ENCODE measurements around the gene TNK1.

TNK1 gene

DNA sequence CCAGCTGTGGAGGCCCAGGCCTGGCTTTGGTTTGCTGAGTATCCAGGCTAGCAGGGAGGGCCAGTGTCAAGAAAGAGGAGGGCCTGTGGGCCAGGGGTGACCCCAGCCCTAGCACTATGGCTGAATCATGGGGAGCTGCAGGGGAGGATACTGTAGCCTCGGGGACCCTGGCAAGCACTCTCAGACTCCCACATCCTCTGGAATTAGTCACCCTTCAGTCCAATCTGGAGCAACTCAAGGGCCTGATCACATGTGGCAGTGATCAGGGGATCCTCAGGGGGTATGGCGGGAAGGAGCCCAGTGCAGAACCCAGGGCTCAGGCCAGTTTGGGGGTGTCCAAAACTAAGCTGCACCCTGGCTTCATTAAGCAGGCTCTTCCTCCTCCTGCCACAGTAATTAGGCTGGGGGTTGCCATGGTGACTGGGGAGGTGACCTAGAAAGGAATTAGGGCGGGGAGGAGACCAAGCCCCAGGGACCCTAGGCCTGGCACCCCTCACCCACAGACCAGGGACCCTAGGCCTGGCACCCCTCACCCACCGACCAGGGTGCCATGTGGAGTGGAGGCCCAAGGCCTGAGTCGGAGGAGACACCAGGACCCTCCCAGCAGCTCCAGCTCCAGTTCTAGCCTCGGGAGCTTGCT lies 32.6 kb downstream of the TNK1 start:
- no peak for DNase-seq

DNA sequence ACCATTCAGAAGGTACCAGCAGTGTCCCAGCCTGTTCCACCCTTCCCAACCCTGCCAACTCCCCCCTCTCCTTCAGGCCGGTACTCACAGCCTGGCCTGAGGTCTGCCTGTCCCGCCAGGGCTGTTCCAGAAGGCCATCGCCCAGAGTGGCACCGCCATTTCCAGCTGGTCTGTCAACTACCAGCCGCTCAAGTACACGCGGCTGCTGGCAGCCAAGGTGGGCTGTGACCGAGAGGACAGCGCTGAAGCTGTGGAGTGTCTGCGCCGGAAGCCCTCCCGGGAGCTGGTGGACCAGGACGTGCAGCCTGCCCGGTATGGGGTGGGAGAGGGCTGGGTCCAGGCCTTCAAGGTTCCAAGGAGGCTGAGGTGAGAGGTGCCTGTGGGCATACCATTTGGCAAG lies 33.9 kb downstream of the TNK1 start:
- no peak for DNase-seq

DNA sequence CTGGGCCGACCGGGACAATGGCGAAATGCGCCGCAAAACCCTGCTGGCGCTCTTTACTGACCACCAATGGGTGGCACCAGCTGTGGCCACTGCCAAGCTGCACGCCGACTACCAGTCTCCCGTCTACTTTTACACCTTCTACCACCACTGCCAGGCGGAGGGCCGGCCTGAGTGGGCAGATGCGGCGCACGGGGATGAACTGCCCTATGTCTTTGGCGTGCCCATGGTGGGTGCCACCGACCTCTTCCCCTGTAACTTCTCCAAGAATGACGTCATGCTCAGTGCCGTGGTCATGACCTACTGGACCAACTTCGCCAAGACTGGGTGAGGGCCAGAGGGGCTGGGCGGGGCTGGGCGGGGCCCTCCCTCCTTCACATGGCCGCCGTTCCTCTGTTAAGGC lies 34.9 kb downstream of the TNK1 start:
- DNase-seq: no peak

DNA sequence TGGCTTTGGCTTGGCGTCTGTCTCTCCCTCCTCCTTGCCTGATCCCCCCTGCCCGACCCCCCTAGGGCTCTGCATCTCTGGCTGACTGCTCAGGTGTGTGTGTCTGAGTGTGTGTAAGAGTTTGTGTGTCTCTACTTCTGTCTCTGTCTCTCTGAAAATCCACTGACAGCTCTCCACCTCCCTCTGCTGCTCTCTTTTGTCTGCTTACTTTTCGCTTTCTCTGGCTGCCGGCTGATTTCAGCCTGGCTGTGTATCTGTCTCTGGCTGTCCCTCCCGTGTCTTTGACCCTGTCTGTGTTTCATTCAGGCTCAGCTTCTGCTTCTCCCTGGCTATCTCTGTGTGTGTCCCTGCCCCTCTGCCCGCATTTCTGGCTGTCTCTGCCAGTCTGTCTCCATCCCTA lies 35.4 kb downstream of the TNK1 start:
- DNase-seq: no peak

DNA sequence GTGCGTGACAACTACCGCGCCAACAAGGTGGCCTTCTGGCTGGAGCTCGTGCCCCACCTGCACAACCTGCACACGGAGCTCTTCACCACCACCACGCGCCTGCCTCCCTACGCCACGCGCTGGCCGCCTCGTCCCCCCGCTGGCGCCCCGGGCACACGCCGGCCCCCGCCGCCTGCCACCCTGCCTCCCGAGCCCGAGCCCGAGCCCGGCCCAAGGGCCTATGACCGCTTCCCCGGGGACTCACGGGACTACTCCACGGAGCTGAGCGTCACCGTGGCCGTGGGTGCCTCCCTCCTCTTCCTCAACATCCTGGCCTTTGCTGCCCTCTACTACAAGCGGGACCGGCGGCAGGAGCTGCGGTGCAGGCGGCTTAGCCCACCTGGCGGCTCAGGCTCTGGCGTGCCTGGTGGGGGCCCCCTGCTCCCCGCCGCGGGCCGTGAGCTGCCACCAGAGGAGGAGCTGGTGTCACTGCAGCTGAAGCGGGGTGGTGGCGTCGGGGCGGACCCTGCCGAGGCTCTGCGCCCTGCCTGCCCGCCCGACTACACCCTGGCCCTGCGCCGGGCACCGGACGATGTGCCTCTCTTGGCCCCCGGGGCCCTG lies 36.3 kb downstream of the TNK1 start:
- no peak for DNase-seq

DNA sequence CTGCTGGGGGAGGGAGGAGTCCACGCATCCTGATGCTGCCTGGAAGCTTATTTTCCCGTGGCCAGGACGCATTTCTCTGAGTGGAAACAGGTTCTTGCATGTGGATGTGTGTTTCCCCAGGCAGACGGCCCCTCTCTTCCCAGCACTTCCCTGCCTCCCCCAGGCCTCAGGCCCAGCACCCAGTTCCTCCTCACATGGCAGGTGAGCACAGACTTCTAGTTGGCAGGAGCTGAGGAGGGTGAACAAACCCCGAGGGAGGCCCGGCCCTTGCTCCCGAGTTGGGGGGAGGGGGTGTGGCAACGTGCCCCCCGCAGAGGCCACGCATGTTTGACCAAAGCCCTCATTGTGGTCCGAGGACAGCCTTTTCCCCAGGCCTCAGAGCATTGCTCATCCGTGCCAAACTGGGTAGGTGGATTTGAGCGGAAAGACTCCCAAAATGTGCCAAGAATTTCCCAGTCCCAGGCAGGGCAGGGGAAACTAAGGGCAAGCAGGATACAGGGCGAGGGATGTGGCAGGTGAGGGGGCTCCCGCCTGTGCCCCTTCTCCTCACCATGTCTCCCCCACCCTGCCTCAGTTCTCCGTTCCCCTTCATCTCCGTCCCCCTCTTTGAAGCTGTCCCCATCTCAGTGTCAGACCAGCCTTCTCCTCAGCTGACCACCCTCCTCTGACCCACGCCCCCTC lies 37.7 kb downstream of the TNK1 start:
- DNase-seq: no peak

DNA sequence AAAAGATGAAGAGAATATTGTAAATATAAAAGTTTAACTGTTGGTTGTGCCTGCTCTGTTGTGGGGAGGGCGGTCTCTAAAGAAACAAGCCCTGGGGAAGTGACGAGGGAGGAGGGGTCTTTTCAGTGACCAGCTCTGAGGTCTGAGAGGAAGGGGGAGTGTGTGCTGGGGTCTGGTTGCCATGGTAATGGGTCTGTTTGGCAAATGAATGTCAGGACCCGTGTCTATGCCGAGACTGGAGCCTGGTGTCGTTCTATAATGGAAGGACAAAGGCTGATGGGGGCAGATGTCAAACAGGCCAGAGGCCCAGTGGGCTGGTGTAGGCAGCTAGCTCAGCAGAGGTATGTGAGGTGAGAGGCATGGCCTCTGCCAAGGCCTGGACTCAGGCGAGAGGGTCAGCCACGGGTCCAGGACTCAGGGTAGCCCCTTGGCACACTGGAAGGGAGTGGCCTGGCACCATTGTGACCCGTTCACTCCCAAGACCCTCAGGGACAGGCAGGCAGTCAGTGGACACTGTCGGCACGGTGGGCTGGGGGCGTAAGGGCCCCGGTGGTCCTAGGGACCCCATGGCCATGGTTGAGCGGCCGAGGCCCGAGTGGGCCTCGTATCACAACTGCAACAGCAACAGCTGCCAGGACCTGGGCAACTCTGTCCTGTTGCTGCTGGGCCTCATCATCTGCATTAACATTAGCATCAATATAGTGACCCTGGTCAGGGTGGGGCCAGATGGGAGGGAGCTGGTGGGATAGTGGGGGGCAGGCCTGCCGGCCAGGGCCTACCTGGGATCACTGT lies 39.1 kb downstream of the TNK1 start, which contains the start of gene SPEM1:
Gene SPEM1, plus strand, starts transcription at position 506 of the 792 bp plus-strand sequence. Its CDS starts 61 bp downstream, at position 567.
- no peak for DNase-seq

DNA sequence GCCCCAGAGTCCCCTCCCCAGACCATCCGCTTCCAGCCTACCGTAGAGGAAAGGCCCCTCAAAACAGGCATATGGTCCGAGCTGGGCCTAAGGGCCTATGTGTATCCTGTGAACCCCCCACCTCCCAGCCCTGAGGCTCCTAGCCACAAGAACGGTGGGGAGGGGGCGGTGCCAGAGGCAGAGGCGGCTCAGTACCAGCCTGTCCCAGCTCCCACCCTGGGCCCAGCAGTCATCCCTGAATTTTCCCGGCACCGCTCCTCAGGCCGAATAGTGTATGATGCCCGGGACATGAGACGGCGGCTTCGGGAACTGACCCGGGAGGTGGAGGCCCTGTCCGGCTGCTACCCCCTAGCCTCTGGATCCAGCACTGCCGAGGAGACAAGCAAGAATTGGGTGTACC lies 40.3 kb downstream of the TNK1 start:
- no peak for DNase-seq

DNA sequence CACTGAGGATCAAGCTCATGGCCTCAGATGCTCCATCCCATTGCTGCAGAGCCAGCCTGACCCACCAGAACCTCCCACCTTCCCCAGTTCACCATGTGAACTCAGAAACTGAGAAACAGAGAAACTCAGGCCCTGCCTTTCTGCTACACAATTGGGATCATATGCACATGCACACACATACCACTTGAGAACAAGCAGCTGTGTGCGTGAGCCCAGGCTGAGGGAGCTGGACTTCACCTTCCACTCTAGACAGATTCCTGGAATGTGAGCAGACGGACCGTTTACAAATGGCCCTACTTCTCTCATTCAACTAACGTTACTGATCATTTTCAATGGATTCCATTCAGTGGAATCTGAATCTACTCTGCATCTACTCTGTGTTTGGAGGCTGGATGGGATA lies 42.8 kb downstream of the TNK1 start:
- no peak for DNase-seq

DNA sequence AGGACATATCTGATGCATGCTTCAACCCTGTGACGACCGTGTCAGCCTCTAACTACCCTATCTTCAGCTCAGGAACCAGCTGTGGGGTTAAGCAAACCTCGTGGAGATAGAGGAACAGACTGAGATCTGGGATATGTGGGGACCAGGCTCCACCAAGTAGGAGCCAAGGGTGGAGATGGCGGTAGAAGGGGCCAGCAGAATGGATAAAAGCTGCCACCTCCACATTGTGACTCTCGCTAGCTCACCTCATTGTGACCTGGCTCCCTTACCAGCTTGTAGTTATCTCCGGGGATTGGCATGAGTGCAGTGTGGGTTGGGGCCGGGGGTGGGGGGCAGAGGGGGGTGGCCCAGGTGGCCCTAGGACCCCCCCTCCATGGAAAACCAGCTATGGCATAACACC lies 44.4 kb downstream of the TNK1 start, which contains the start of gene SPEM2:
Gene SPEM2, plus strand, starts transcription at position 301 of the 400 bp plus-strand sequence. Its CDS starts 73 bp downstream, at position 374.
- no peak for DNase-seq

DNA sequence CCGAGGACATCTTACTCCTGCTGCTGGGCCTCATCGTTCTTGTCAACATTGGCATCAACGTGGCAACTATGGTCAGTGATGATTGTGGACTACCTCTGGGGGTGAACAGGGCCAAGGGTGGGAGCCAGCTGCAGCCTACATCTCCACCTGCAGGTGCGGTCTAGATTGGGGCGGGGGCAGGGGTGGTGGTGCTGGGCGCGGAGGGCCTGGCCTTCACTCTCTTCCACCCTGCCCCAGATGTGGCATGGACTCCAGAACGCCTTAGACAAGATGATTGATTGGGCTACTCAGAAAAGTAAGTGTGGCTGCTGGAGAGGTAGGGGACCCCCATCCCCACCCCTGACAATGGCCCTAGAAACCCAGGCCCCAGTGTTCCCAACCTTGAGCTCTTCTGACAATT lies 44.9 kb downstream of the TNK1 start:
- no peak for DNase-seq

DNA sequence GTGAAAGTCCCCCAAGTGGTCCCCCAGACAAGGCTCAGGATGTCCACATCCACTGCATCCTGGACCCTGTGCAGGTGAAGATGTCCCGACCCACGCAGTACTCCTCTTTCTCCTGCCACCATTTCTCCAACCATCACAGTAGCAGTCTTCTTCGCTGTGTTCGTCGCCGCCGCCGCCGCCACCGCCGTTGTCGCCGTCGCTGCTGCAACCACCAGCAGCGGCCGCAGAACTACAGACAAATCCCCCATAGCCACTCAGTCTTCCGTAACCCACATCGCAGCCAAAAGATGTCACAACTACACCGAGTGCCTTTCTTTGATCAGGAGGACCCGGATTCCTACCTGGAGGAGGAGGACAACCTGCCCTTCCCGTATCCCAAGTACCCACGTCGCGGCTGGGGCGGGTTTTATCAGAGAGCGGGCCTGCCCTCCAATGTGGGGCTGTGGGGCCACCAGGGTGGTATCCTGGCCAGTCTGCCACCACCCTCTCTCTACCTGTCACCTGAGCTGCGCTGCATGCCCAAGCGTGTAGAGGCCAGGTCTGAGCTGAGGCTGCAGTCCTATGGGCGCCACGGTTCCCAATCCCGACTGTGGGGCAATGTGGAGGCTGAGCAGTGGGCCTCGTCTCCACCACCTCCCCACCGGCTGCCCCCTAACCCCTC lies 45.4 kb downstream of the TNK1 start:
- DNase-seq: no peak

DNA sequence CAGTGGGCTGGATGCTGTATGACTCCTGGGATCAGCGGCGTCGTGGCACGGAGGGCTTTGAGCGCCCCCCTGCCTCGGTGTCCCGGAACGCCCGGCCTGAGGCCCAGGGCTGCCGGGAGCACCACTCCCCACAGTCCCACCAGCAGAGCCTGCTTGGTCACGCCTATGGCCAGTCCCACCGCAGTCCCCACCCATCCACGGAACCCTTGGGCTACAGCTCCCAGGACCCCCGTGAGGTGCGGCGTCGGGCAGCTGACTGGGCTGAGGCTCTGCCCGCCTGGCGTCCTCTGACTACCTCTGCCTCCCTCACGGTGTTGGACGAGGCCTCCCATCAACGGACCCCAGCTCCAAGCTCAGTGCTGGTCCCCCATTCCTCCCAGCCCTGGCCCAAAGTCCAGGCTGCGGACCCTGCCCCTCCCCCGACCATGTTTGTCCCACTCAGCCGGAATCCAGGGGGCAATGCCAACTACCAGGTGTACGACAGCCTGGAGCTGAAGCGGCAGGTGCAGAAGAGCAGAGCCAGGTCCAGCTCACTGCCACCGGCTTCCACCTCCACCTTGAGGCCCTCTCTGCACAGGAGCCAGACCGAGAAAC lies 46.1 kb downstream of the TNK1 start:
- DNase-seq: no peak

DNA sequence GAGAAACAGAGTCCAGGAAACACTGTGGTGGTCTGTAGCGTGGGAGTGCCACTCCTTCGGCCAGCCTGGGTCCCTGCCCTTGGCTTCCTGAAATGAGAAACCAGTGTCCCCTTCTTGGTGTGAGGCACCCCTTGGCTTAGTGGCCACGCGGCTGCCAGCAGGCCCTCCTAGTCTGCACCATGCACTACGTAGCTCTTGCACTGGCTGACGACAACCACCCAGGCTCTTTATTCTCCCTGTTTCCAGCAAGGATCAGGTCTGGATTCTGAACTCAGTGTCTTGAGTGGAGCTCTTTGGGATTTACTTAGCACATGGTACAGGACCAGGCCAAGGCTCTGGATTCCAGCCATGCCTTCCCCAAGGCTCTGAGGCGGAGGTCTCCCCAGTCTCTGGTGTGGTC lies 46.7 kb downstream of the TNK1 start:
- no peak for DNase-seq

DNA sequence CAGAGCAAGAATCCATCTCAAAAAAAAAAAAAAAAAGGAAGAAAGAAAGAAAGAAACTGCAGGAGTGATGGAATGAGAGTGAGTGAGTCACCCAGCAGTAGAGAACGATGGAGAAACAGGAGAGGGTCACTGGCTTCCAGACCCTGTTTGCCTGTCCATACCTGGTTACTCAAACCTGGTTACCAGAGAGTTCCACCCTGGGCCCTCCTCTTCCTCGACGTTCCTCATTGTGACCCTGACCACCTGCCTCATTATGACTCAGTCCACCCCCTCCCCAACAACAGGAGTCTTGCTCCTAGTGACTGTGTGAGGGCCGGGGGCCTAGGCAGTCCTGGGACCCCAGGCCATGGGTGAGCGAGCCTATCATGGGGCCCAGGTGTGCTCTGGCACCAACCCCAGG lies 47.7 kb downstream of the TNK1 start, which contains the start of gene SPEM3:
Gene SPEM3, plus strand, starts transcription at position 301 of the 400 bp plus-strand sequence. Its CDS starts 46 bp downstream, at position 347.
- DNase-seq: no peak

DNA sequence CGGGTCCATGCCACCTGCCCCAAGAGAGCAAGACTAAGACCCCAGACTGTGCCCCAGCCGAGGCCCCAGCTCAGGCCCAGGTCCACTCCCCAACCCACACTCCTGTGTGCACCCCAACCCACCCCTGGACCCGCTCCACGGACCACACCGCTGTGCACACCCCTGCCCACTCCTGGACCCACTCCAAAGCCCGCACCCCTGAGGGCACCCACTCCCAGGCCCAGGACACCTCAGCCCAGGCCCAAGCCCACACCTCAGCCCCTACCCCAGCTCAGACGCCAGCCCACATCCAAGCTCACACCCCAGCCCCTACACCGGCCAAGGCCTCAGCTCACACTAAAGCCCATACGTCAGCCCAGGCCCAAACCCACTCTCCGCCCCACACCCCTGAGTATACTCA lies 48.8 kb downstream of the TNK1 start:
- no peak for DNase-seq

DNA sequence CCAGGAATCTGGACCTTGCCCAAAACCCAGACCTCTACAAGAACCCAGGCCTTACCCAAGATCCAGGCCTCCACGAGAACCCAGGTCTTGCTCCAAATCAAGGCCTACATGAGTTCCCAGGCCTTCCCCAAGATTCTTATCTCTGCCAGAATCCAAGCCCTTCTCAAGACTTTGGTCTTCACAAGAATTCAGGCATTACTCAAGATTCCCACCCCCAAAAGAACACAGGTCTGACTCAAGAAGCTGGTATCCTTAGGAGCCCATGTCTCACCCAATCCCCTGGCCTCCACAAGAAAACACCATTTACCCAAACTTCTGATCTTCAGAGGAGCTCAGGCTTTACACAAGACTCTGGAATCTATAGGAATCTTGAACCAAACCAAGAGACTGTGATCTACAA lies 50.3 kb downstream of the TNK1 start:
- DNase-seq: no peak

DNA sequence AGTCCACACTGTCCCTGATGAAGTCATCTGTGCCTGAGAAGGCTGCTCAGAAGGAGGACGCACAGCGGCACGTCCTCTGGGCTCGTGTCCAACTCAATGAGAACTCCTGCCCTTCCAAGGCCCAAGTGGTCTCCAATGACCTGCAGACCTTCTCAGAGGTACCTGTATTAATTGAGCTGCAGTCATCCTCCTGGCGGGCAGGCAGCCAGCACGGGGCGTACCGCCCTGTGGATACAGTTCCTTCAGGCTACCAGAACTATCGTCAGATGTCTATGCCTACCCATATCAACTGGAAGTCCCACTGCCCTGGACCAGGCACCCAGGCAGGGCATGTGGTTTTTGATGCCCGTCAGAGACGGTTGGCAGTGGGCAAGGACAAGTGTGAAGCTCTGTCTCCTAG lies 51.4 kb downstream of the TNK1 start:
- no peak for DNase-seq

DNA sequence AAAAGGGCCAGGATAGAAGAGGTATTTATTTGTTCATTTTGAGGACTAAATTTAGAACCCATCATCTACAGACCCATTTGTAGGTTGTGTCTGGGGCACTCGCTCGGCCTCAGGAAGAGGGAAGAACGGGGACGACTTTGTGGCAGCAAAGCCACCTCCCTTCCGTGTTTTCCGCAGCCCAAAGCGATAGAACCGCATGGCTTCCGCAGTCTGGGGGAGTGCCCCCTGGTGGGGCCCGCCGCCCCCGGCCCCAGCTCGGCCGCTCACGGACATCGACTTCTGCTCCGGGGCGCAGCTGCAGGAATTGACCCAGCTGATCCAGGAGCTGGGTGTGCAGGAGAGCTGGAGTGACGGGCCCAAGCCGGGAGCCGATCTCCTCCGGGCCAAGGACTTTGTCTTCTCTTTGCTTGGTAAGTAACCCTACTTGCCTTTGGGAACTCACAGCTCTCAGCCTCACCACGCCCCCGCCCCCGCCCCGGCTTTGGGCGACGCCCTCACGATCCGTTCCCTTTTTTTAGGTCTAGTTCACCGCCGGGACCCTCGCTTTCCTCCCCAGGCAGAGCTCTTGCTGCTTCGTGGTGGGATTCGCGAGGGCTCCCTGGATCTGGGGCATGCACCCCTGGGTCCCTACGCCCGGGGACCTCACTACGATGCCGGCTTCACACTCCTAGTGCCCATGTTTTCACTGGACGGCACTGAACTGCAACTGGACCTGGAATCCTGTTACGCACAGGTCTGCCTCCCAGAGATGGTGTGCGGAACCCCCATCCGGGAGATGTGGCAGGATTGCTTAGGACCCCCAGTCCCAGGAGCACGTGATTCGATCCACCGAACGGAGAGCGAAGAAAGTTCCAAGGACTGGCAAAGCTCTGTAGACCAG lies 55.0 kb downstream of the TNK1 start:
- peak; percentile 76 for DNase-seq

DNA sequence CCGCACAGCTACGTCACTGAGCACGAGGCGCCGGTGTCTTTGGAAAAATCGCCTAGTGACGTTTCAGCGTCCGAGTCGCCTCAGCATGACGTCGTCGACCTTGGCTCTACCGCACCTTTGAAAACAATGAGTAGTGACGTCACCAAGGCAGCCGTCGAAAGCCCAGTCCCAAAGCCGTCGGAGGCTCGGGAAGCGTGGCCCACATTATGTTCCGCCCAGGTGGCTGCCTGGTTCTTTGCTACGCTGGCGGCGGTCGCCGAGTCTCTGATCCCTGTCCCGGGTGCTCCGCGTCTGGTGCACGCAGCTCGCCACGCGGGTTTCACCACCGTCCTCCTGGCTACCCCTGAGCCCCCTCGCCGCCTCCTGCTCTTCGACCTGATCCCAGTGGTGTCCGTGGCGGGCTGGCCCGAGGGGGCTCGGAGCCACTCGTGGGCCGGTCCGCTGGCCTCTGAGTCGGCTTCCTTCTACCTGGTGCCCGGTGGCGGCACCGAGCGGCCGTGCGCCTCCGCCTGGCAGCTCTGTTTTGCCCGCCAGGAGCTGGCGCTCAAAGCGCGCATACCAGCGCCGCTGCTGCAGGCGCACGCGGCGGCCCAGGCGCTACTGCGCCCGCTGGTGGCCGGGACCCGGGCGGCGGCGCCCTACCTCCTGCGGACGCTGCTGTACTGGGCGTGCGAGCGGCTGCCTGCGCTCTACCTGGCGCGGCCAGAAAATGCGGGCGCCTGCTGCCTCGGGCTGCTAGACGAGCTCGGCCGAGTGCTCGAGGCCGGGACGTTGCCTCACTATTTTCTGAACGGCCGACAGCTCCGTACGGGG lies 55.9 kb downstream of the TNK1 start:
- DNase-seq: peak; percentile 82
